ENCODE data around the gene TACC3.

- TF ChIP-seq, protein P1, sequence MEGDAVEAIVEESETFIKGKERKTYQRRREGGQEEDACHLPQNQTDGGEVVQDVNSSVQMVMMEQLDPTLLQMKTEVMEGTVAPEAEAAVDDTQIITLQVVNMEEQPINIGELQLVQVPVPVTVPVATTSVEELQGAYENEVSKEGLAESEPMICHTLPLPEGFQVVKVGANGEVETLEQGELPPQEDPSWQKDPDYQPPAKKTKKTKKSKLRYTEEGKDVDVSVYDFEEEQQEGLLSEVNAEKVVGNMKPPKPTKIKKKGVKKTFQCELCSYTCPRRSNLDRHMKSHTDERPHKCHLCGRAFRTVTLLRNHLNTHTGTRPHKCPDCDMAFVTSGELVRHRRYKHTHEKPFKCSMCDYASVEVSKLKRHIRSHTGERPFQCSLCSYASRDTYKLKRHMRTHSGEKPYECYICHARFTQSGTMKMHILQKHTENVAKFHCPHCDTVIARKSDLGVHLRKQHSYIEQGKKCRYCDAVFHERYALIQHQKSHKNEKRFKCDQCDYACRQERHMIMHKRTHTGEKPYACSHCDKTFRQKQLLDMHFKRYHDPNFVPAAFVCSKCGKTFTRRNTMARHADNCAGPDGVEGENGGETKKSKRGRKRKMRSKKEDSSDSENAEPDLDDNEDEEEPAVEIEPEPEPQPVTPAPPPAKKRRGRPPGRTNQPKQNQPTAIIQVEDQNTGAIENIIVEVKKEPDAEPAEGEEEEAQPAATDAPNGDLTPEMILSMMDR (IDR thresholded peaks at IDR 0.05), result no peak
- TF ChIP-seq POLR2A (IDR thresholded peaks at IDR 0.05), result no peak
Observed at GRCh38 chr4:1750381-1751154, 29.2 kb downstream of the TACC3 start.

Measured in adrenal gland (tissue), 5 donors.